ENCODE measurements around the gene ALG3. TPM values are rescaled to one million over a fixed set of nuclear protein-coding genes. Genes with fewer than 3 reads are reported as not detected.

ALG3 gene
- total and polyA plus RNA-seq, 9 of the 15 experiments (the other 6 are each of a cell fraction or from before 2014, with no cell fraction given), result 37.5 to 107 (median 80.1) TPM

GRCh38 chr3:184200825-184201224, 47.9 kb downstream of the ALG3 start (continued):
- TF ChIP-seq GTF2B (IDR thresholded peaks at IDR 0.05; ENCODE audit: extremely low read depth, insufficient read length) (no peak), ARID3A (IDR thresholded peaks at IDR 0.05; ENCODE audit: borderline replicate concordance, low read depth, low read length) (no peak), ZBTB33 (CRISPR knock-in tag; IDR thresholded peaks at IDR 0.05) (no peak), TEAD2 (tag; IDR thresholded peaks at IDR 0.05) (no peak)

GRCh38 chr3:184198509-184198908, 50.3 kb downstream of the ALG3 start:
- Histone ChIP-seq H3K9me3 (replicated peaks; ENCODE audit: control insufficient read depth, insufficient read depth, low read depth, low read length) (no peaks in the 10 kb centered on the region), H2AFZ (ENCODE audit: low read depth, low read length) (no peak overlapping the region), H3K4me2 (ENCODE audit: insufficient read depth, low read length) (no peak overlapping the region), H3K4me1 (replicated peaks in 1 of 2; ENCODE audit: control insufficient read depth in 2 of 2, insufficient read depth in 2 of 2, low read length in 2 of 2) (no peaks in the 10 kb centered on the region), H3K4me3 (no peak overlapping the region), H3K27ac (ENCODE audit: extremely low read depth, low read depth, low read length) (no peak overlapping the region), H3K36me3 (ENCODE audit: control insufficient read depth, insufficient read depth, low read length) (peaks cover 21% of the 10 kb centered on the region; the same call in 2 of the 3 replicates), H3K9me1 (ENCODE audit: control insufficient read depth, insufficient read depth, low read length) (peaks cover 2% of the 10 kb centered on the region), H3K27me3 (ENCODE audit: control insufficient read depth in 2 of 2, insufficient read depth in 2 of 2, low read length in 2 of 2) (peaks cover 8 to 14% of the 10 kb centered on the region in 2 experiments; a peak in 4 of 5 replicates), H3K9ac (ENCODE audit: insufficient read depth in 1 of 2, low read depth in 2 of 2, low read length in 2 of 2) (no peak overlapping the region), H4K20me1 (replicated peaks; ENCODE audit: control insufficient read depth, insufficient read depth, low read length) (0 out of 2 replicates have a peak, but pooled peaks cover 4% of the 10 kb centered on the region), H3K79me2 (ENCODE audit: control insufficient read depth, insufficient read depth, low read length) (no peaks in the 10 kb centered on the region)
- POLR2A ChIA-PET, result interaction anchor here (0.6 to 1.3 kb wide), 2 partner anchors 12 to 20 kb away, joined by 3 read pairs; no protein-coding TSS in a partner anchor
- 34% methylated on average over 8 of the region's 9 CpGs for WGBS (ENCODE audit: insufficient coverage, low coverage, missing lambda C conversion rate)
- BruUV-seq (replicated peaks), result no TSS peak
- intact Hi-C loops (cut with micrococcal nuclease) (no loop called here), in situ Hi-C loops (cut with MboI) (no loop called here)
- DNase-seq (ENCODE audit: extremely low read depth in 1 of 4, low spot score in 3 of 4) (no peak), FAIRE-seq (no peak), ATAC-seq (peak; percentile 60)
- CTCF ChIA-PET (ENCODE audit: low intra/inter-chr PET ratio), result no interaction called here
- TF ChIP-seq RAD21 (CRISPR knock-in tag; conservative IDR thresholded peaks at IDR 0.05 in 1 of 2, IDR thresholded peaks at IDR 0.05 in 1 of 2) (peak in 1 of 2 experiments; percentile 41; a peak in 2 of 4 replicates), CTCF (IDR thresholded peaks at IDR 0.05 in 2 of 3, conservative IDR thresholded peaks at IDR 0.05 in 1 of 3; ENCODE audit: insufficient read depth in 2 of 3, low read depth in 1 of 3, low read length in 3 of 3) (peak in 2 of 3 experiments; percentile 4 to 25; a peak in 2 of 6 replicates)

All from K562 (cell line).